GM10847 (cell line): Measurements from ENCODE around the gene GADD45GIP1.

ENCODE experiments used
- POLR2A ChIP-seq: IDR thresholded peaks from 2 replicates; pipeline ENCODE4 v1.6.1; 2011; ENCODE audit not compliant: insufficient read length; ENCODE audit errors: extremely low read depth

GADD45GIP1 gene

DNA sequence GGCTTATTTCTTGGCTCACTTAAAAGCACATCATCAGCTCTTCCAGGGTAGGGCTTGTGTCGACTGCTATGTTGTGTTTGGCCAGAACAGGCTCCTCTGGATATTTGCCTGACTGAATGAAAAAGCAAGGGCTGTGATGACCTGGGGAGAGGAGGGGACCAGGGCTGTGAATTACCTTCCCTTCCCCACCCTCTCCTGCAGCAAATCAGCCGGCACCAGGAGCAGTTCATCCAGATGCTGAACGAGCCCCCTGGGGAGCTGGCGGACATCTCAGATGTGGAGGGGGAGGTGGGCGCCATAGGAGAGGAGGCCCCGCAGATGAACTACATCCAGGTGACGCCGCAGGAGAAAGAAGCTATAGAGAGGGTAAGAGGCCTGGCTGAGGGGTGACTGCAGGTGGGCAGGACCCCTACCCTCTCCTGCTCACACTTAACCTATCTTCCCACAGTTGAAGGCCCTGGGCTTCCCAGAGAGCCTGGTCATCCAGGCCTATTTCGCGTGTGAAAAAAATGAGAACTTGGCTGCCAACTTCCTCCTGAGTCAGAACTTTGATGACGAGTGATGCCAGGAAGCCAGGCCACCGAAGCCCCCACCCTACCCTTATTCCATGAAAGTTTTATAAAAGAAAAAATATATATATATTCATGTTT lies 4.4 kb downstream of the GADD45GIP1 start:
- TF ChIP-seq POLR2A, result no peak

DNA sequence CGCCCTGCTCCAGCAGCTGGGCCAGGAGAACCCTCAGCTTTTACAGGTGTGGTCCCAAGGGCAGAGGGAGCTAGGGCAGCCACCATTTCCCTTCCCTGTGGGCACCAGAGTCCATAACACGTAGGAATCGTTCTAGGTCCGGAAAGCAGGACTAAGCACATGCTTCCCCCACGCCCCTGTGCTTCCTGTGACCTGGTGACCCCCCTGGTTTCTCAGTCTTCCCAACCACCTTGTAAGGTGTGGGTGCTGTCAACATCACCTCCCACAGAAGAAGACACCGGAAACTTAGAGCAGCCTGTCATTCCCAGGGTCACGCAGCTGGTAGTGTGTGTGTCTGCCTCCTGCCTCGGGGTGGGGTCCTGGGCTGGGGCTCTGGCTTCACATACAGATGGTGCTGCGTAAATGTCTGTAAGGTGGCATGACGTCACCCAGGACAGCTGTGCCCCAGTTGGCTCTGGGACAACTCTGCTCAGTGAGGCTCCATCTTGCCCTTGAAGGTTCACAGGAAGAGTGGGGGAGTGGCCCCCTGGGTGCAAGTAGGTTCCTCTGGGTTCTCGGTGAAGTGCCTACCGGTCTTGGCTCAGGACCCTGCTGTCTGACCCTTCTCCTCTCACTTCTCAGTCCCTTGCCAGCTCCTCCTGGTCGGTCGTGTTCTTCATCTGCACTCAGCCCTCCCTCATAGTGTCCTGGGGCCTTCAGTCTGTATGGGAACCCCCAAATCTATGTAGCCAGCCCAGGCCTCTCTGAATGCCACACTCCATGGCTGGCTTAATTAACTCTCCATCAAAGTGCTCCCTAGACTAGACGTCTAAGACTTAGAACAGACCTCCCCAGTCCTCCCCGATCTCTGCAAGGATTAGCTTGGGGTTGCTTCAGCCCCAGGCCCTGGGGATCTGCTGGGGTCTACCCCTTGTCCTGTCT lies 7.4 kb downstream of the GADD45GIP1 start:
- TF ChIP-seq POLR2A, result no peak

DNA sequence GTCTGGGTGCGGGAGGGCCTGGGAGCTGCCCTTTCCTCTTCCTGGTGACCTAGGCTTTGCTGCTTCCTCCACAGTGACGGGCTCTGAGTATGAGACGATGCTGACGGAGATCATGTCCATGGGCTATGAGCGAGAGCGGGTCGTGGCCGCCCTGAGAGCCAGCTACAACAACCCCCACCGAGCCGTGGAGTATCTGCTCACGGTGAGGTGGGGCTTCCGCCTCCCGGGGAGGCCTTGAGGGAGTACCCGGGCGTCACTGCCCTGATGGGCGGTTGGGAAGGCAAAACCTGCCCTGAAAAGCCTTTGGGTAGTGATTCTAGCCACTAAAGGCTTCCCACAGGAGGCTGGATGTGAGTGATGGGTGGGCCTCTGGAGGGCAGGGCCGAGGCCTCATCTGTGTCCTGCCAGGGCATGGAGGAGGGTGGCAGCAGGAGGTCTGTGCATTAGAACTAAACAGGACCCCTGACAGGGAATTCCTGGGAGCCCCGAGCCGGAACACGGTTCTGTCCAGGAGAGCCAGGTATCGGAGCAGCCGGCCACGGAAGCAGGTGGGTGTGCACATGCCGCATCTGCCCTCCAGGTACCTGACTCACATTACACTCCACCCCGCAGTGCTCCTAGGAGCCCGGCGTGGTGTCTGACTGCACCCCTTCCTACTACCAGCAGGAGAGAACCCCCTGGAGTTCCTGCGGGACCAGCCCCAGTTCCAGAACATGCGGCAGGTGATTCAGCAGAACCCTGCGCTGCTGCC lies 8.2 kb downstream of the GADD45GIP1 start:
- no peak for TF ChIP-seq POLR2A

DNA sequence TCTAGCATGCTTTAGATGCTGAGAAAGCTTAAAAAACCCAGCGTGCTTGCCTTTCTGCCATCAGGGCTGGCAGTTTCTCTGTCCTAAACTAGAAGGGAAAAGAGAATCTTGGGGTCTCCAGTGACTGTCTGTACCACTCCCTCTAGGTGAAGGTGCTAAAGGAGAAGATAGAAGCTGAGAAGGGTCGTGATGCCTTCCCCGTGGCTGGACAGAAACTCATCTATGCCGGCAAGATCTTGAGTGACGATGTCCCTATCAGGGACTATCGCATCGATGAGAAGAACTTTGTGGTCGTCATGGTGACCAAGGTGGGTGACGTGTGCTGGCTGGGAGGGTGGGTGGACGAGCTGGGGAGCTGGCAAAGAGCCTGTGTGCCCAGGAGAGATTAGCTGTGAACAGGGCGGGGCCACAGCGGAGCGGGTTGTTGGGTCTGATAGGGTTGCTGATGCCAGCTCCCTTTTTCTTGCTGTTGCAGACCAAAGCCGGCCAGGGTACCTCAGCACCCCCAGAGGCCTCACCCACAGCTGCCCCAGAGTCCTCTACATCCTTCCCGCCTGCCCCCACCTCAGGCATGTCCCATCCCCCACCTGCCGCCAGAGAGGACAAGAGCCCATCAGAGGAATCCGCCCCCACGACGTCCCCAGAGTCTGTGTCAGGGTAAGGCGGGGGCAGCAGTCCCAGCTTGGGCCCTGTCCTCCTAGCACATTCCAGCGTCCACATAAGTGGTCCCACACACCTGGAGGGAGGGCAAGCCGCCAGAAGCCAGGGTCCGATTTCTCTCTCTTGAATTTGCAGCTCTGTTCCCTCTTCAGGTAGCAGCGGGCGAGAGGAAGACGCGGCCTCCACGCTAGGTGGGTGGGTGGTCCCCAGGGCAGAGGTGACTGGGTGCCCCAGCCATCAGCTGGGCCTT lies 9.1 kb downstream of the GADD45GIP1 start:
- TF ChIP-seq POLR2A, result no peak

DNA sequence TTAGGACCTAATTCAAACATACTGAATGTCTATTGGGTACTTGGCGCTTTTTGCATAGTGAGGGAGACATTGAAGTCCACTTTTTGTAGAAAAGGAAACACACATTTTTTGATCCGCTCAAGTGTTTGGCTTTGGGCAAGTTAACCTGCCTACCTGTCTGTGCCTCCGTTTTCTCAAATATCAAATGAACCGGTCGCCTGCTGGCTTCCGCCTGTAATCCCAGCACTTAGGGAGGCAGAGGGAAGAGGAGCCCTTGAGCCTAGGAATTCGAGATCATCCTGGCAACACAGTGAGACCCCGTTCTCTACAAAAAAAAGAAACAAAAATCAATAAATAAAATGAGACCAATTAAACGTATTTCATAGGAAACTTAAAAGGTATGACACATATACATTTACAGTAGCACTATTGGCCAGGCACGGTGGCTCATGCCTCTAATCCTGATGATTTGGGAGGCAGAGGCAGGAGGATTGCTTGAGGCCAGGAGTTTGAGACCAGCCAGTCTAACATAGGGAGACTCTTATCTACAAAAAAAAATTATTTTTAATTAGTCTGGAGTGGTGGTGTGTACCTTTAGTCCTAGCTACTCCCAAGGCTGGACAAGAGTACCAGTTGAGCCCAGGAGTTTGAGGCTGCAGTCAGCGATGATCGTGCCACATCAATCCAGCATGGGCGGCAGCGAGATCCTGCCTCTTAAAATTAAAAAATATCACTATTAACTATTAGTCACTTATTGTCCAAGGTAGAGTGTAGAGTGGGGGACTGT lies 10.1 kb downstream of the GADD45GIP1 start:
- no peak for TF ChIP-seq POLR2A

DNA sequence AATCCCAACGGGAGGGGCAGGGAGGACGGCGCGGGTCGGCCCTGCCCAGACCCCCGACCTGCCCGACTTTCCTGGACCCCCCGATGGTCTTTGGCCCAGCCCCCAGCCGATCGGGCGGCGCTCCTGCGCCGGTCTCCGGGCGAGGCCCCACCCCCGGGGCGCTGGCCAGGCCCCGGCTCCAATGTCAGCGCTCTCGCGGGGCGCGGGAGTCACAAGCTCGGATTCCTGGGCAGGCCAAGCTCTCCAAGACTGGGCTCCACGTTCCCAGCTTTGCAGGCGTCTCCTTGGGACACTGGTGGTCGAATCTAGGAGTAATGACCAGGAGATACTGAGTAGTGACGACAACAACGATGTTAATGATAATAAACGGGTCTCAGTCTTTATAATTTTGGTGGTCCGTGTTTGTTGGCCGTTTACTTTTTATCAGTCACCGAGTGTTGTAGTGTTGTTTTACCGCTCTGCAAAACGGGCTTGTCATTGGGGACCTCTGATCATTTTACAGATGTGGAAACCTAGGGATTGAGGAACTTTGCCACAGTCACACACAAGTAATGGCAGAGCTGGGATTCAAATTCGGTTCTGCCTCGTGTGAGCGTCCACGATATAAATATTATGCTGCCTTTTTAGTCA lies 10.8 kb downstream of the GADD45GIP1 start:
- TF ChIP-seq POLR2A, result no peak

DNA sequence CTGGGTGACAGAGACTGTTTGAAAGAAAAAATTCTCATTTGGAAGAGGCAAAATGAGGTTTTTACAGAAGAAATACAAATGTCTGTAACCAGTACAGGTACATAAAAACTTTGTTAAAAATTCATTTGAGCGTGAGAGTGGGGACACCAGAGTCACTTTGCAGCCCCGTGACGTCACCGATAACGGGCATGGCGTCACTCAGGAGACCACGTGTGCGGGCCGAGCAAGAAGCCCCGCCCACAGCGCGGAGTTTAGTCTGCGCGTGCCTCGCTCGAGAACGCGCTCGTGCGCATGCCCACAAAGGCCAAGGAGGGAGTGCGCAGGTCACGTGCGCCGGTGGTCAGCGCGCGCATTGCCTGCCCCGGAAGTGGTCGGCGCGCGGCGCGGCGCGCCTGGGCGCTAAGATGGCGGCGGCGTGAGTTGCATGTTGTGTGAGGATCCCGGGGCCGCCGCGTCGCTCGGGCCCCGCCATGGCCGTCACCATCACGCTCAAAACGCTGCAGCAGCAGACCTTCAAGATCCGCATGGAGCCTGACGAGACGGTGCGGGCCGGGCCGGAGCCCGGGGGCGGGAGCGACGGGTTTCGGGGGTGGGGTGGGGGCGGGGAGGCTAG lies 11.4 kb downstream of the GADD45GIP1 start, which contains the start of gene RAD23A:
TSS of gene RAD23A (plus strand) at position 384 of the 613 bp plus-strand sequence. CDS start at position 471, 87 bp downstream.
- peak; percentile 89 for TF ChIP-seq POLR2A

DNA sequence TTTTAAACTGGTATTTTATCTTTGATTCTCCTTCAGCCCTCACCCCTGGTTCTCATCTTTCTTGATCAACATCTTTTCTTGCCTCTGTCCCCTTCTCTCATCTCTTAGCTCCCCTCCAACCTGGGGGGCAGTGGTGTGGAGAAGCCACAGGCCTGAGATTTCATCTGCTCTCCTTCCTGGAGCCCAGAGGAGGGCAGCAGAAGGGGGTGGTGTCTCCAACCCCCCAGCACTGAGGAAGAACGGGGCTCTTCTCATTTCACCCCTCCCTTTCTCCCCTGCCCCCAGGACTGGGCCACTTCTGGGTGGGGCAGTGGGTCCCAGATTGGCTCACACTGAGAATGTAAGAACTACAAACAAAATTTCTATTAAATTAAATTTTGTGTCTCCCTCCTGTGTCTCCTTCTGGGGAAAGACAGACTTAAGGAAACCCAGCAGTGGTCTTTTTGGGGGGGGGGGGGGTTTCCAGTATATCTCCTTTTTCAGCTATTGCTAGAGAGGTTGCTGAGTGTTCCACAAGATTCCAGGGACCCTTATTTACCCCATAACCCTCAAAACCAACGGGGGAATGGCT lies 12.8 kb downstream of the GADD45GIP1 start:
- no peak for TF ChIP-seq POLR2A

DNA sequence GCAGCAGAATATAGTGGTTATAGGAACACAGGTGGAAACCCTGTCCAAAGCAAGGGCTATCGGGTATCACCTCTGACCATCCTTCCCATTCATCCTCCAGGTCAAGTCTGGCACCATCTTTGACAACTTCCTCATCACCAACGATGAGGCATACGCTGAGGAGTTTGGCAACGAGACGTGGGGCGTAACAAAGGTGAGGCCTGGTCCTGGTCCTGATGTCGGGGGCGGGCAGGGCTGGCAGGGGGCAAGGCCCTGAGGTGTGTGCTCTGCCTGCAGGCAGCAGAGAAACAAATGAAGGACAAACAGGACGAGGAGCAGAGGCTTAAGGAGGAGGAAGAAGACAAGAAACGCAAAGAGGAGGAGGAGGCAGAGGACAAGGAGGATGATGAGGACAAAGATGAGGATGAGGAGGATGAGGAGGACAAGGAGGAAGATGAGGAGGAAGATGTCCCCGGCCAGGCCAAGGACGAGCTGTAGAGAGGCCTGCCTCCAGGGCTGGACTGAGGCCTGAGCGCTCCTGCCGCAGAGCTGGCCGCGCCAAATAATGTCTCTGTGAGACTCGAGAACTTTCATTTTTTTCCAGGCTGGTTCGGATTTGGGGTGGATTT lies 13.5 kb downstream of the GADD45GIP1 start:
- TF ChIP-seq POLR2A, result peak; percentile 6

DNA sequence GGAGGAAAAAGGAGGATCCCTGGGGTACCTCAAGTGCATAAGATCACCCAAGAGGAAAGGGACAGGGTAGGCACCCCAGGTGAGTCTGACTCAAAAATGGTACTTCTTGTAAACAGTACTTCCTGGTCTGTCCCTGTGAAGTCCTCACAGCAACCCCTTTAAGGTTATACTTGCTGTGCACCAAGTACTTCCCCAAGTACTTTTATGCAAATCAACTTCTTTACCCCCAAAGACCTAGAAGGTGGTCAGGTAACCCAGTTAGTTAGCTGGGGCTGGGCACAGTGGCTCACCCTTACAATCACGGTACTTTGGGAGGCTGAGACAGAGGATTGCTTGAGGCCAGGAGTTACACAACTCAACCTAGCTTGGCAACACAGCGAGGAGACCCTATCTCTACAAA lies 16.1 kb downstream of the GADD45GIP1 start:
- TF ChIP-seq POLR2A, result no peak

DNA sequence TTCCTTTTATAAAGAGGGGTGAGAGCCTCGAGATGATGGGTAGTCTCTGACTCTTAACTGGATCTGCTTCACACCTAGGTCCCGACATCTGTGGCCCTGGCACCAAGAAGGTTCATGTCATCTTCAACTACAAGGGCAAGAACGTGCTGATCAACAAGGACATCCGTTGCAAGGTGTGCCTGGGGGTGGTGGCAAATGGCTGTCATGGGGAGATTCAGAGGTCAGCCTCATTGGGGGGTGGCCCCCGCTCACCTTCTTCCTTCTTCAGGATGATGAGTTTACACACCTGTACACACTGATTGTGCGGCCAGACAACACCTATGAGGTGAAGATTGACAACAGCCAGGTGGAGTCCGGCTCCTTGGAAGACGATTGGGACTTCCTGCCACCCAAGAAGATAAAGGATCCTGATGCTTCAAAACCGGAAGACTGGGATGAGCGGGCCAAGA lies 17.0 kb downstream of the GADD45GIP1 start:
- no peak for TF ChIP-seq POLR2A
